Measurements from ENCODE around the gene ARL16.
A peak's percentile ranks its signal among the peaks of the same experiment; 100 is the strongest.

ARL16 gene

GRCh38 chr17:81711814-81712467 lies 28.3 kb upstream of the ARL16 start, which contains the start of gene SLC25A10:
TSS of gene SLC25A10 (plus strand) at chr17:81712284. CDS start at chr17:81712427, 143 bp downstream.
- H3K4me1 ChIP-seq (ENCODE audit: control insufficient read depth, insufficient read depth, low read length): peaks cover 9% of the 10 kb centered on the region; the same call in 1 of the 2 replicates
- no peaks in the 10 kb centered on the region for H3K9me3 ChIP-seq (ENCODE audit: control insufficient read depth, insufficient read depth, low read length)
- WGBS (ENCODE audit: insufficient coverage, insufficient read length): no CpG with 5 or more reads among the region's 89 CpGs
- H3K27ac ChIP-seq (ENCODE audit: low read length): no peak within 1 kb of the TSS
- peaks cover 33% of the 10 kb centered on the region for H3K36me3 ChIP-seq (ENCODE audit: control insufficient read depth, insufficient read depth, low read length)
- no peaks in the 10 kb centered on the region for H3K27me3 ChIP-seq (ENCODE audit: control insufficient read depth, insufficient read depth, low read length)
- H3K4me3 ChIP-seq (ENCODE audit: low read length): peak within 1 kb of the TSS; percentile 89
- DNase-seq (ENCODE audit: low read depth, low spot score): no peak

- DNase-seq (ENCODE audit: low read depth, low spot score): no peak
- Histone ChIP-seq H3K27me3 (ENCODE audit: control insufficient read depth, insufficient read depth, low read length) (no peaks in the 10 kb centered on the region), H3K9me3 (ENCODE audit: control insufficient read depth, insufficient read depth, low read length) (no peaks in the 10 kb centered on the region), H3K4me1 (ENCODE audit: control insufficient read depth, insufficient read depth, low read length) (peaks cover 9% of the 10 kb centered on the region; the same call in 1 of the 2 replicates), H3K27ac (ENCODE audit: low read length) (no peak overlapping the region), H3K4me3 (ENCODE audit: low read length) (peak overlapping the region; percentile 25; the same call in 1 of the 2 replicates), H3K36me3 (ENCODE audit: control insufficient read depth, insufficient read depth, low read length) (peaks cover 32% of the 10 kb centered on the region)
- no CpG with 5 or more reads among the region's 29 CpGs for WGBS (ENCODE audit: insufficient coverage, insufficient read length)
These were observed 27.1 kb upstream of the ARL16 start for GRCh38 chr17:81710514-81711308.

GRCh38 chr17:81708739-81709185 lies 25.2 kb upstream of the ARL16 start:
- Histone ChIP-seq H3K4me1 (ENCODE audit: control insufficient read depth, insufficient read depth, low read length) (peaks cover 11% of the 10 kb centered on the region), H3K36me3 (ENCODE audit: control insufficient read depth, insufficient read depth, low read length) (peaks cover 32% of the 10 kb centered on the region), H3K9me3 (ENCODE audit: control insufficient read depth, insufficient read depth, low read length) (no peaks in the 10 kb centered on the region), H3K4me3 (ENCODE audit: low read length) (no peak overlapping the region), H3K27ac (ENCODE audit: low read length) (no peak overlapping the region), H3K27me3 (ENCODE audit: control insufficient read depth, insufficient read depth, low read length) (no peaks in the 10 kb centered on the region)
- no peak for DNase-seq (ENCODE audit: low read depth, low spot score)
- WGBS (ENCODE audit: insufficient coverage, insufficient read length): no CpG with 5 or more reads among the region's 17 CpGs

- H3K36me3 ChIP-seq (ENCODE audit: control insufficient read depth, insufficient read depth, low read length): peaks cover 32% of the 10 kb centered on the region
- peaks cover 6% of the 10 kb centered on the region for H3K4me1 ChIP-seq (ENCODE audit: control insufficient read depth, insufficient read depth, low read length)
- no peak overlapping the region for H3K4me3 ChIP-seq (ENCODE audit: low read length)
- no CpG with 5 or more reads among the region's 25 CpGs for whole genome bisulfite sequencing (ENCODE audit: insufficient coverage, insufficient read length)
- no peak for DNase-seq (ENCODE audit: low read depth, low spot score)
- H3K27ac ChIP-seq (ENCODE audit: low read length): no peak overlapping the region
- H3K9me3 ChIP-seq (ENCODE audit: control insufficient read depth, insufficient read depth, low read length): no peaks in the 10 kb centered on the region
- H3K27me3 ChIP-seq (ENCODE audit: control insufficient read depth, insufficient read depth, low read length): no peaks in the 10 kb centered on the region
These were observed 24.4 kb upstream of the ARL16 start for GRCh38 chr17:81707725-81708646.

- no peaks in the 10 kb centered on the region for H3K9me3 ChIP-seq (ENCODE audit: control insufficient read depth, insufficient read depth, low read length)
- H3K4me3 ChIP-seq (ENCODE audit: low read length): no peak overlapping the region
- H3K36me3 ChIP-seq (ENCODE audit: control insufficient read depth, insufficient read depth, low read length): peaks cover 32% of the 10 kb centered on the region
- no peaks in the 10 kb centered on the region for H3K27me3 ChIP-seq (ENCODE audit: control insufficient read depth, insufficient read depth, low read length)
- no peak overlapping the region for H3K27ac ChIP-seq (ENCODE audit: low read length)
- H3K4me1 ChIP-seq (ENCODE audit: control insufficient read depth, insufficient read depth, low read length): peaks cover 9% of the 10 kb centered on the region
- no CpG with 5 or more reads among the region's 54 CpGs for WGBS (ENCODE audit: insufficient coverage, insufficient read length)
- no peak for DNase-seq (ENCODE audit: low read depth, low spot score)
These were observed 23.4 kb upstream of the ARL16 start for GRCh38 chr17:81706757-81707624.

GRCh38 chr17:81706232-81706611 lies 22.6 kb upstream of the ARL16 start:
- no peaks in the 10 kb centered on the region for H3K27me3 ChIP-seq (ENCODE audit: control insufficient read depth, insufficient read depth, low read length)
- no peak overlapping the region for H3K27ac ChIP-seq (ENCODE audit: low read length)
- no peak overlapping the region for H3K4me3 ChIP-seq (ENCODE audit: low read length)
- H3K4me1 ChIP-seq (ENCODE audit: control insufficient read depth, insufficient read depth, low read length): peaks cover 7% of the 10 kb centered on the region
- no peaks in the 10 kb centered on the region for H3K9me3 ChIP-seq (ENCODE audit: control insufficient read depth, insufficient read depth, low read length)
- no peak for DNase-seq (ENCODE audit: low read depth, low spot score)
- WGBS (ENCODE audit: insufficient coverage, insufficient read length): no CpG with 5 or more reads among the region's 17 CpGs
- peaks cover 38% of the 10 kb centered on the region for H3K36me3 ChIP-seq (ENCODE audit: control insufficient read depth, insufficient read depth, low read length)

- Histone ChIP-seq H3K36me3 (ENCODE audit: control insufficient read depth, insufficient read depth, low read length) (peaks cover 40% of the 10 kb centered on the region), H3K9me3 (ENCODE audit: control insufficient read depth, insufficient read depth, low read length) (no peaks in the 10 kb centered on the region)
- WGBS (ENCODE audit: insufficient coverage, insufficient read length): no CpG with 5 or more reads among the region's 30 CpGs
These were observed 22.1 kb upstream of the ARL16 start for GRCh38 chr17:81705518-81706231.

GRCh38 chr17:81703747-81704654 lies 20.4 kb upstream of the ARL16 start:
- Histone ChIP-seq H3K9me3 (ENCODE audit: control insufficient read depth, insufficient read depth, low read length) (no peaks in the 10 kb centered on the region), H3K27ac (ENCODE audit: low read length) (no peak overlapping the region), H3K4me3 (ENCODE audit: low read length) (peak overlapping the region; percentile 87), H3K36me3 (ENCODE audit: control insufficient read depth, insufficient read depth, low read length) (peaks cover 40% of the 10 kb centered on the region), H3K4me1 (ENCODE audit: control insufficient read depth, insufficient read depth, low read length) (peaks cover 7% of the 10 kb centered on the region), H3K27me3 (ENCODE audit: control insufficient read depth, insufficient read depth, low read length) (no peaks in the 10 kb centered on the region)
- DNase-seq (ENCODE audit: low read depth, low spot score): no peak
- WGBS (ENCODE audit: insufficient coverage, insufficient read length): no CpG with 5 or more reads among the region's 27 CpGs

More at GRCh38 chr17:81705518-81706231, 22.1 kb upstream of the ARL16 start:
- H3K27ac ChIP-seq (ENCODE audit: low read length): no peak overlapping the region
- H3K4me1 ChIP-seq (ENCODE audit: control insufficient read depth, insufficient read depth, low read length): peaks cover 7% of the 10 kb centered on the region
- no peak overlapping the region for H3K4me3 ChIP-seq (ENCODE audit: low read length)
- H3K27me3 ChIP-seq (ENCODE audit: control insufficient read depth, insufficient read depth, low read length): no peaks in the 10 kb centered on the region
- DNase-seq (ENCODE audit: low read depth, low spot score): no peak

Measured in iPS DF 6.9 (cell line).